Sigmoid colon (tissue), 4 donors: ENCODE data around the gene KLF5.

ENCODE experiments used
- CTCF ChIP-seq, 4 experiments: fragments of 450-650 bp in 3 of 4; fragments of 200-600 bp in 1 of 4; IDR thresholded peaks; one replicate each; pipeline ENCODE4 v1.5.1; 2016 to 2019; ENCODE audit warnings: antibody characterized with exemption in 4 of 4, mild to moderate bottlenecking in 3 of 4, moderate library complexity in 2 of 4
- POLR2AphosphoS5 ChIP-seq, 4 donors: sonication (generic); formaldehyde crosslinking; IDR thresholded peaks; one replicate each; pipeline ENCODE4 v1.6.1; 2017; ENCODE audit warnings: antibody characterized with exemption in 4 of 4

- no peak for TF ChIP-seq CTCF (IDR thresholded peaks at IDR 0.05)
- TF ChIP-seq POLR2AphosphoS5 (IDR thresholded peaks at IDR 0.05), result no peak
These were observed 13.6 kb downstream of the KLF5 start for GRCh38 chr13:73072239-73072900.
